ENCODE data around the gene GMFB.
"Not testable (repeated sequence)": the region's sequence is repeated elsewhere in the genome, so short reads cannot be mapped to it uniquely, and the experiment has no call there.

Gene GMFB

GRCh38 chr14:54438703-54439102 is 50.1 kb downstream of the GMFB start:
- H3K4me3 ChIP-seq (ENCODE audit: low read depth, low read length), result no peak overlapping the region
- TF ChIP-seq POLR2A (IDR thresholded peaks at IDR 0.05; ENCODE audit: extremely low read depth, insufficient read length) (no peak), CTCF (IDR thresholded peaks at IDR 0.05; ENCODE audit: low read depth, low read length) (no peak), MYC (IDR thresholded peaks at IDR 0.05; ENCODE audit: low read depth, low read length) (no peak)
- TF ChIP-seq, protein P1, sequence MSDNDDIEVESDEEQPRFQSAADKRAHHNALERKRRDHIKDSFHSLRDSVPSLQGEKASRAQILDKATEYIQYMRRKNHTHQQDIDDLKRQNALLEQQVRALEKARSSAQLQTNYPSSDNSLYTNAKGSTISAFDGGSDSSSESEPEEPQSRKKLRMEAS (IDR thresholded peaks at IDR 0.05; ENCODE audit: low read depth, low read length), result no peak
- DNase-seq (ENCODE audit: low read depth), result no peak

DNA sequence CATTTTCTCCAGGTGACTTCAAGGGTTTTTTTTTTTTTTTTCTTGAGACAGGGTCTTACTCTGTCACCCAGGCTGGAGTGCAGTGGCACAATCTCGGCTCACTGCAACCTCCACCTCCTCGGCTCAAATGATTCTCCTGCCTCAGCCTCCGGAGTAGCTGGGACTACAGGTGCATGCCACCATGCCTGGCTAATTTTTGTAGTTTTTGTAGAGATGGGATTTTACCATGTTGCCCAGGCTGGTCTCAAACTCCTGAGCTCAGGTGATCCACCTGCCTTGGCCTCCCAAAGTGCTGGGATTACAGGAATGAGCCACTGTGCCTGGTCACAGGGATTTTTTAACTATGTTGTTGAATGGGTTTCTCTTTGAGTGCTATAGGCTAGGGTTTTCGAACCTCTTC is 50.8 kb downstream of the GMFB start:
- not testable (repeated sequence) for DNase-seq (ENCODE audit: low read depth); H3K4me3 ChIP-seq (ENCODE audit: low read depth, low read length)

GRCh38 chr14:54435500-54435981 is 53.2 kb downstream of the GMFB start:
- no peak for DNase-seq (ENCODE audit: low read depth)
- no peak overlapping the region for H3K4me3 ChIP-seq (ENCODE audit: low read depth, low read length)
- TF ChIP-seq POLR2A (IDR thresholded peaks at IDR 0.05; ENCODE audit: extremely low read depth, insufficient read length) (no peak), CTCF (IDR thresholded peaks at IDR 0.05; ENCODE audit: low read depth, low read length) (no peak), MYC (IDR thresholded peaks at IDR 0.05; ENCODE audit: low read depth, low read length) (no peak)
- TF ChIP-seq, protein P1 (IDR thresholded peaks at IDR 0.05; ENCODE audit: low read depth, low read length), result no peak

DNA sequence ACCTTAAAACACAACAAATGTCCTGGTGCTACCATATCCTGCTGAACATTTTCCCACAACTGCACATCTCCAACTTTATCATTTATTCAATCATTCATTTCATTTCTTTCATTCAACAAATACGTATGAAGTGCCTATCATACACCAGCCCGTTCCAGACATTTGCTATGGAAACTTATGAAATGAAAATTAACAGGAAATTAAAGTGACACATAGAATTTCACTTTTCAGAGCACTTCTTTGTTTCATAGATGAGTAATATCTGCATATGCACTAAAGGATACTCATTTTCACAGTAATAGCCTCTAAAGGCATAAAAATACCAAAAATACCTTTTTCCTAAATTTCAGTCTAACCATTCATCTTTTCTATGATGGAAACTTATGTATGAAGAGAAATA is 60.3 kb downstream of the GMFB start:
- no peak overlapping the region for H3K4me3 ChIP-seq (ENCODE audit: low read depth, low read length)
- no peak for DNase-seq (ENCODE audit: low read depth)
- TF ChIP-seq, protein P1 (IDR thresholded peaks at IDR 0.05; ENCODE audit: low read depth, low read length), result no peak
- TF ChIP-seq MYC (IDR thresholded peaks at IDR 0.05; ENCODE audit: low read depth, low read length) (no peak), POLR2A (IDR thresholded peaks at IDR 0.05; ENCODE audit: extremely low read depth, insufficient read length) (no peak), CTCF (IDR thresholded peaks at IDR 0.05; ENCODE audit: low read depth, low read length) (no peak)

DNA sequence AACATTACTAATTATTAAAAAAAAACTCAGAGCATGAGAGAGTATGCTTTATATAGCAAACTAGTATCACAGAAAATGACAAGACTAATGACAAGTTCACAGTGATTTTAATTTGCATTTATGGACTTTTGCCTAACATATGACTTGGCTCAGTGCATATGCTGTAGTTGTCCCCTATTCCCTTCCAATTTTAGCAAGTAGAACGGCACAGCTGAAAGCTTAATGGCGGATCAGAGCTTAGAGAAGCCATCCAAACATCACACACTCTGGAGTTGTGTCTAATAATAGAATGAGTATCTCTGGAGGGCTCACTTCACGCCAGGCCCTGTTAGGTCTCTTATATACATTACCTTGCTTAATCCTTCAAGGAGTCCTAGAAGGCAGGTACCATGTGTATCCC is 60.9 kb downstream of the GMFB start:
- no peak for TF ChIP-seq POLR2A (IDR thresholded peaks at IDR 0.05; ENCODE audit: extremely low read depth, insufficient read length)
- TF ChIP-seq CTCF (IDR thresholded peaks at IDR 0.05; ENCODE audit: low read depth, low read length), result no peak
- TF ChIP-seq MYC (IDR thresholded peaks at IDR 0.05; ENCODE audit: low read depth, low read length), result no peak
- TF ChIP-seq, protein P1 (IDR thresholded peaks at IDR 0.05; ENCODE audit: low read depth, low read length), result no peak
- DNase-seq (ENCODE audit: low read depth), result no peak
- no peak overlapping the region for H3K4me3 ChIP-seq (ENCODE audit: low read depth, low read length)

DNA sequence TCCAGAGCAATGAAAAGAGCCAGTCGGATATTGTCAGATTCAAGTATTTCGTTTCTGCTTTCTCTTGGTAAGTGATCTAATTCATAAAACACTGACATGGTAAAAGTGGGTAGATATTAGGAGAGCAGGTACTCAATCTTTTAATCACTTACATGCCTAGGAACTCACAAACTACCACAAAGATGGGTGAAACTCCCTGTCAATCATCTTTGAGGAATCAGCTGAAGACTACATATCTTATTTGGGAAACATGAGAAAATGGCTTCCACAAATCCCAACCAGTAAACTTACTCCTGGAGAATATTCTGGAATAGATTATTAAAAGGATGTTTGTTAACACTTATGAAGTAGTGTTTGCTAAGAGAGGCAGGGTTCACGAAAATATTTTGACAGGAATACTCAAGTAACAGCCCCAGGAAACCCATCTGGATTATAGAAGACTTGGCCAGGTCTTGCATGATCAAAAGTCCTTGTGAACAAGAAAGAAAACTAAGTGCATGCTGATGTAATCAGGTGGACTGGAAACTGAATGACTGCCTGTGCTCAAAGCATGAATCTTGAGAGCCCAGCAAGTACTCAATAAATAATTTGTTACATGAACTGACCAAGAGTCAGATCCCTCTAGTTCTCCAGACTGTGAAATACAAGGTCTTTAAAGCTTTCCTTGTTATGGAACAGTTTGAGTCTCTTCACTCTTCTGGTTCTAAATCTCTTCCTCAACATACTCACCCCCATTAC is 63.1 kb downstream of the GMFB start:
- no peak for DNase-seq (ENCODE audit: low read depth)
- H3K4me3 ChIP-seq (ENCODE audit: low read depth, low read length), result no peak overlapping the region
- TF ChIP-seq POLR2A (IDR thresholded peaks at IDR 0.05; ENCODE audit: extremely low read depth, insufficient read length) (no peak), MYC (IDR thresholded peaks at IDR 0.05; ENCODE audit: low read depth, low read length) (no peak), CTCF (IDR thresholded peaks at IDR 0.05; ENCODE audit: low read depth, low read length) (no peak)
- TF ChIP-seq, protein P1 (IDR thresholded peaks at IDR 0.05; ENCODE audit: low read depth, low read length), result no peak

All from NB4 (cell line).